GM19438 (cell line): ENCODE results near the gene SLC1A7.

ENCODE experiments used
- ATAC-seq: cut with Tn5 transposase; IDR thresholded peaks from one replicate; pipeline ENCODE4 v1.9.1; 2021; ENCODE audit warnings: low read depth; ENCODE audit not compliant: unreplicated experiment

SLC1A7 gene

DNA sequence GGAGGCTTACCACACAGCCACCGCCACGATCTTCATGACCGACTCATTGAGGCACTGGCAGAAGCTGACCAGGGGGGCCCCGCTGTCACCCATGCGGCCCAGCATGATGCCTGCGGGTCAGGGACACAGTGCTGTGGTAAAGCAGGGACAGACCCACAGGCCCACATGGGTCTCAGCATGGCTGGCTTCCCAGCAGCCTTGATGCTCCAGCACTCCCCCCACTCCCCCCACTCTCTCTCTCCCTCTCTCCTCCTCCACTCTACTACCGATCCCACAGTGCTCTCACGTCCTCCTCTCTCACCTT lies 49.0 kb downstream of the SLC1A7 start:
- ATAC-seq = no peak

DNA sequence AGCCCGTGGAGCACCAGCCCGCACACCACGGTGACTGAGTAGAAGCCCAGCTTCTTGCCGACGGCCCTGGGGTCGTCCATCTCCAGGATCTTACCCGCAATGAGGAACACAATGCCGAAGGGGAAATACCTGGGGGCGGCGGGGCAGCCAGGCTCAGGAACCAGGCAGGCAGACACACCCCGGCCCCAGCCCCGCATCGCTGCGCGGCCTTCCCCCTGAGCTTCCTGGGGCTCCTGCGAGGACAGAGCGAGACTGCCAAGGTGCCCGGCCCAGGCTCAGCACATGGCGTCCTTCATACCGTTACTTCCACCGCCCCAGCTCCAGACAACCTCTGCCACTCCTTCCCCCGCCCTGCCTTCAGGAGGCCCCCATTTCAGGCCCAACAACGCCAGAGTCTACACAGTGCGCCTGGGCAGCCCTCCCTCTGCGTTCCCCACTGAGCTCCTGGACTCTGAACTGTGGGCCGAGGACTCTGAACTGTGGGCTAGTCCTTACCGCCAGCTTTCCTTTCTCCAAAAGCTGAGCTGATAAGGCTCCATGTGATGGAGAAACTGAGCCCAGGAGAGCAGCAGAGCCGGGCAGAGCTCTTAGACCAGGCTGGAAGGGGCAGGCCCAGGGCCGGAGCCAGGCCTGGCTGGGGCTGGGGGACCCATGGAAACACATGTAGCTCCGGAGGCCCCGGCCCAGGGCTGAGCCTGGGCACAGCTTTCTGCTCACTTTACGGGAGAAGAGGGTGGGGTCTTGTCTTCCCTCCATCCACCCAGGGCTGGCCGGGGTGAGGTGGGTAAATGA lies 49.6 kb downstream of the SLC1A7 start:
- ATAC-seq = no peak

DNA sequence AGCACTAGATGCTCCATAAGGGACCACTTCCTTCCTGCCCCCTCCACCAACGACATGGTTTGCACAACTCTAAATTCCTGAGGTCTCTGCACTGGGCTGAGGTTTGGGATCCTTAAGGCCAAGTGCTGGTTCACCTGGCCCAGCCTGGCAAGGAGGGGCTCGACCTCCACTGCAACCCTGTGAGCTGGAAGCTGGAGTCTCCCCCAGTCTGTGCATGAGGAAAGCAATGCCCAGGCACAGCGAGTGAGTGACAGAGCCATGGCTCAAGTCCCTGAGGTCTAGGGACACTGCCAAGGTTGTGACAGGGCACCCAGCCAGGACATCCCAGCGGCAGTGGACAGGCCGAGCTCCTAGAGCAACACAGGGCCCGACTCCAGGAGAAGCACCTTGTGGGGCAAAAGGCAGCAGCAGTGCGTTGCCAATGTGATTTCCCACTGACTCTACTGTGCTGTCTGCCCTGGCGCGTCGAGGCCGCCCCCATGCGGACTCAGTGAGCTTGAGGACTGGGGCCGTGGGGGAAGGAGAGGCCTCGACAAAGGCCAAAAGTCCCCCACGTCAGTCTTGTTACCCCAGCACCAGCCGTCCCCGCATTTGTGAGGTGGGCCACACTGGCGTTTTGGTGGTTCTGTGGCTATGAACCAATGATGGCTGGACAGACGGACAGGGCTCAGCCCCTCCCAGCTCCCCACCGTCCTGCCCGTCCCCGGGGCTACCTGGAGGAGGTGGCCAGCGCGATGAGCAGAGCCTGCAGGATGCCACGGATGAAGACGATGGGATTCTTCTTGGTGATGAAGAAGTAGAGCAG lies 50.4 kb downstream of the SLC1A7 start:
- ATAC-seq = no peak

DNA sequence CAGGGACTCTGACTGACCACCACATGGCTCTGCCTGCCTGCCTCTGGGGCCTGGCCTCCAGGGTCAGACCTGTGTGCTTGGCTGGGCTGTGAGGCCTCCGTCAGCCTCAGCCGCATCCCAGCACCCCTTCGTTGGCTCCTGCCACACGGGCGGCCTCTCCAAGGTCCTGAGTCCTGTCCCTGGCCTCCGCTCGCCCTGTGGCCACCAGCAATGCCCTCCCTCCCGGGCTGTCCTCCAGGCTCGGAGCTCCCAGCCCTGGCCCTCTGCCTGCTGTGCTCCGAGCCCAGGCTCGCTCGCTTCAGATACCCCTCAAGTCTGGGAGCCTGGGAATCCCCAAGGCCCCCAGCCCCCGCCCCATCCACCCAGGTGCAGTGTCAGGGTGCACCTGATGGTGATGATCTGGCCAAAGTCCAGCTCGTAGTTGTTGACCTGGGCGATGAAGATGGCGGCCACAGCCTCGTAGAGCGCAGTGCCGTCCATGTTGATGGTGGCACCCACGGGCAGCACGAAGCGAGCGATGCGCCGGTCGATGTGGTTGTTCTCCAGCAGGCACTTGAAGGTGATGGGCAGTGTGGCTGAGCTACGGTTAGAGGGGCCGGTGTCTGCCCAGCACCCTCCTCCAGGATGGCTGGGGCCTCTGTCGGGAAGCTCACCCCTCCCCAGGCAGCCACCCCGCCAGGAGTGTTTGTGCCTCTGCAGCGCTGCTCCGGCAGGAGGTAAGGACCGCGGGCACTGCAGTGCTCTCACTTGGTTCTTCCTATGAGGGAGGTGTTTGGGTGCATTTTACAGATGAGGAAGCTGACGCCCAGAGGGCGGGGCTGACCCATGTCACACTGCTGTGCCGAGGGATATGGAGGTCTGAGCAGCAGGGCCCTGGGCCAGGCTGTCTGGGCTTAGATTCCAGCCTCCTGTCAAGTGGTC lies 52.0 kb downstream of the SLC1A7 start:
- no peak for ATAC-seq

DNA sequence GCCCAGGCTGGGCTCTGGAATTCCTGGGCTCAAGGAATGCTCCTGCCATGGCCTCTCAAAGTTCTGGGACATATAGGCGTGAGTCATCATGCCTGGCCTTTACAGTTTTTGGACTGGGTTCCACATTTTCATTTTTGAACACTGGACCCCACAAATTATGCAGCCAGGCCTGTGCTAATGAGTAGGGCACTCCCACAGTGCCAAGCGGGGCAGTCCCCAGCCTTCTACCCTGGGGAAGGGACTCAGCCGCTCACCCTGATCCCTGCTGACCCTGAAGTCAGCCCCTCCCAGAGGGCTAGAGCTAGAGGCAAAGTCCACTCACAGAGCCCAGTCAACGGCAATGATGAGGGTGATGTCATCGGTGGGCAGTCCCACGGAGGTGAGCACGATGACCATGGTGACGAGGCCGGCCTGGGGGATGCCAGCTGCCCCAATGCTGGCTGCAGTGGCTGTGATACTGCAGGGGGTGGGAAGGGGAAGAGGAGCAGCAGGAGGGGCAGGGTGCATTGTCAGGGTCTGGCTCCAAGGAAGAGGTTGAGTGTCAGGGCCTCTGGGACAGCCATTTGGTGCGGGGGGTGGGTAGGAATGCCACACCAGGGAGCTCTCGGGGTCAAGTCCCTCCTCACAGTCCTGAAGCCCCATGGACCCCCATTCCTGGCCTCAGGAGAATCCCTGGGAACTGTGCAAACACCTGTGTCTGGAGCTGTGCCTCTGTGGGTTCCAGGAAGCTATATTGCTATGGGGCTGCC lies 52.8 kb downstream of the SLC1A7 start:
- no peak for ATAC-seq

DNA sequence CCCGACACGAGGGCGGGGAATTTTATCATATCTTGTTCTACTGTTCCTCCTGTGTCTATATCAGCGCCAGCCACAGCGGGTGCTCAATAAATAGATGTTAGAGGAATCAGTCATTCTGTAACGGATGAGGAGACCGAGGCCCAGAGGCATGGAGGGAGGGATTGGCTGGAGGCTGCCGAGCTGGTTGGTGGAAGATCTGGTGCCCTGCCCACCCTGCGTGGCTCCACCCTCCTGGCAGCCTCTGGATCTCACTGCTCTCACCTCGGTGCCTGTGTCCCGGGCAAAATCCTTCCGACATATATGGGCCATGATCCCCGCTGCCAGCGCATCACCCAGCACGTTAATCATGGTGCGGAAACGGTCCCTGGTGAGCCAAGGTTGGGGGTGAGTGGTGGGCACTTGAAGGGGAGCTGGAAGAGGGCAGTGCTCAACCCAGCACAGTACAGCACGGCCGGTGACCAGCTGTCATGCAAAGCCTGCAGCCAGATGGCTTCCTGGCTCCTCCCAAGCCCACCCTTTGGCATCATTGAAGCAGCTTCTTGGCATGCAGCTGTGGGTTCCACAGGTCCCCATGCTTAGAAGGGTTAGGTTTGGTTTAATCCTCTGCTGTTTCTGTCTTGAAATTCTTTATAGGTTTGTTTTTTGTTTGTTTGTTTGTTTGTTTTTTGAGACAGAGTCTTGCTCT lies 53.7 kb downstream of the SLC1A7 start:
- no peak for ATAC-seq

DNA sequence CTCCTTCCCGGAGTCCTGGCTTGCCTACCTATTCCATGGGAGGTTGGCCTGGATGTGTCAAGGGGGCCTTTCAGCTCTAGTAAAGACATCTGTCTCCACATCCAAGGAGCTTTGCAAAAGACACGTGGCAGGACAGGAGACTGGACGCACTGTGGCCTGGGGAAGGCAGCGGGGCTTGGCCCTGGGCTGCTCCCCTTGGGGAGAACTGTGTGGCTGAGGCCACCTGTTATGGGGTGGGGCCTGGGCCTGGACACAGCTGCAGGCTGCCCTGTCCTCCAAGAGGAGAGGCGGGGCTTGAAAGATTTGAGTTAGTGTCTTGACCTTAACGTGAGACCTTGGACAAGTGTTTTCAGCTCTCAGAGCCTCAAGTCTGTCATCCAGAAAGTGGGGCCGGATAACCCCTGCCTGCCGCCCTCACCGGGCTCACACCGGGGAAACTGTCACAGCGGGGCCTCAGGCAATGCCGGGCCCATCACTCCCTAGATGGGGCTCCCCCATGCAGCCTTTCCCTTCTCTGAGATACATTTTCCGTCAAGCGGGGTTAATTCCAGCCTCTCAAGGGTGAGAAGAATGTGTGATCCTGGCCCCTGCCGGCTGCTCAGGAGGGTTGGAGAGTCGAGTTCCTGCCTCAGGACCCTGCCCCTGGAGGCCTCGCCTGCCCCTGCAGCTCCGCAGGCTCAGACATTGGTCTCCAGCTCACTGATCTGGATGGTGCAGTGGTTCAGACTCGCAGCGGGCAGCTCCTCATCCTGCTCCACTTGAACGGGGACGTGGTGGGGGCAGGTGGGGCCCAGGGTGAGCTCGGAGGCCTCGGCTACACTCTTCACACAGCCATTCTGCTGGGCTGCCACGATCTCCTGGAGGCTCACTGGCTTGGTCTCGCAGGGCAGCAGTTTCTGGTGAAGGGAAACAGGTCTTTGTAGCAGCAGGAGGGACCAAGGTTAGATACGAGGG lies 54.8 kb downstream of the SLC1A7 start:
- ATAC-seq = no peak

DNA sequence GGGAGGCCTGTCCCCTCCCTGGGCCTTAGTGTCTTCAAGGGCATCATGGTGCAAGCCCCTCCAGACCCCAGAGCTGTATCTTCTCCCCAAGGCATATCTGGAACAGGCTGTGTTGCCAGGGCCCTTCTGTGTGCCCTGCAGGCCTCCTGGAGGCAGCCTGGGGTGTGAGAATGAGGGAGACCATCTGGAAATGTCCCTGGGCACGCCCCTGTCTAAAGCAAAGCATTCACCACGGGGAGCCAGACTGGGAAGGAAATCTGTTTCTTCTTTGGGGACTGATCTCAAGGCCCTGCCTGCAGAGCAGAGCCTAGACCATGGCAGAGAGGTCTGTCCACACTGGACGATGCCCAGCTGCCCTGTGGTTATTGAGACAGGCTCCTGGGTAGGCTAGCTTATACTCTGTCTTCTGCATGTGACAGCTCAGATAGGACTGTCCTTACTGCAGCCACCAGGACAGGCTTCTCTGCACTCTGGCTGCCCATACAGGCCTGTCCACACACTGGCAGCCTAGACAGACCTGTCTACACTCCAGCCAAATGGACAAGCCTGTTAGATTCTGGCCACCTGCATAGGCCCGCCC lies 55.9 kb downstream of the SLC1A7 start:
- no peak for ATAC-seq

DNA sequence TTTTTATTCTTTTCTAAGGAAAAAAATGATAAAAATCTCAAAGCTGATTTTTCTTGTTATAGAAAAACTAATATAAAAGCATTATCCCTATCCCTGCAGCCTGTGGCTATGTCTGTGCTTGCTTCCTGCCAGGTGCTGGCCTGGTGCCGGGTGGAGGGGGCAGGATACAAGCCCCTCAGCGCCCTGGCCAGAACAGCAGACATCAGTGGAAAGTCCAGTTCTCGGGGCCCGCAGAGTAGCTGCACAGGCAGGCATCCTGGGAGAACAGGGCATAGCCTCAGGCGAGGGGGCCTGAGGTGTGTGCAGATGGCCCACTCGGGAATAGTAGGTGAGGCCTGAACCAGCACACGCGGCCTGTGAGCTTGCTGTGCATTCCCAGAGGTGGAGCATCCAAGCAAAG lies 57.0 kb downstream of the SLC1A7 start:
- ATAC-seq = no peak

DNA sequence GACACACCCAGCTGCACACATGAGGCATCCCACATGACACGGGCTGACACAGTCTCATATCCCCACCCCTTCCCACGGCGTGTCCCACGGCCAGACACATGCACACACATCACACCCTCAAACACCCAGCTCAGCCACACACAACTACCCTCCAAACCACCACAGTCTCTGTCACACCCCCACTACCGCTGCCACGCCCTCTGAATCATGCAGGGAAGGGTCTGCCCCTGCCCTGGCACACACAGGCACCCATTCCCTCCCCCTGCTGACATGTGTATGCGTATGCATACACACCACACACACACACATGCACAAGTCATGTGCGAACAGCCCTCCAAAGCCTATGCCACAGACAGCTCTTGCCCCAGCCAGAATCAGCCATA lies 57.9 kb downstream of the SLC1A7 start:
- no peak for ATAC-seq

DNA sequence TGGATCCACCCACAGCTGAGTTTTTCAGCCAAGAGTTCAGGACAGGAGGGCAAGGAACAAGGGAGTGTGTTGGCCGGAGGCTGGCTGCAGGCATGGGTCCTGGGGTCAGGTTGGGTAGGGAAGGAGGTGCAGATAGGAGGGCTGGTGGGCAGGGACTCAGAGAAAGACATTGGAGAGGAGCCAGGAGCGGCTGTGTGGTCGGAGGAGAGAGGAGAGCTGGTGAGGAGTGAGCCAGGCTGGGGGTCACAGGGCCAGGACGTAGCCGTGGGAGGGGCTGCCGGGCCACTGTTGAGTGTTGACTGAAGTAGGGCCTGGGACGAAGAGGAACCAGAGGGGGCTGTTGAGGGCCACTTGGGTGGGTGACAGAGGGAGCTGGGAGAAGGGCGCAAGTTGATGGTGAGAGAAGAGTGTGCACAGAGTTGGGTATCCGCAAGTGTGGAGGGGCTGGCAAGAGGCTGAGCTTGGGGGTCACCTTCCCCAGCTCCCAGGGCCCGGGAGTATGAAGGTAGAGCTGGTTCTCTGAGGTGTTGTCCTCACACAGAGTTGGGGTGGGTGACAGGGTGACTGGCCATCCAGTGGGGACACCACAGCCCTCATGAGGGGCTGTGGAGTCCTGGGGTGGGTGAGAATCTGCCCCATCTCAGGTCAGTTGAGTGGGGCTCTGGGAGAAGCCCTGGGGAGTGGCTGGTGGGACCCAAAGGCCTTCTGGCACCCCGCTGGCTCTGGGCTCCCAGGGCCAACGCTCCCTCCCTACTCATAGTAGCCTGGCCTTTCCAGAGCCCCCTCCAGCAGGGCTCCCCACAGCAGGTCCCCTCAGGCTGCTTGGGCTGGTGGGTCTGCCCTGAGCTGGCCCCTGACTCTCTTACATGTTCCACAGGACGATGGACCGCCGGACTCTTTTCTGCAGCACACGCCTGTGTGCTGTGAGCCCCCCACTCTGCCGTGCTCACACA lies 58.5 kb downstream of the SLC1A7 start:
- no peak for ATAC-seq

DNA sequence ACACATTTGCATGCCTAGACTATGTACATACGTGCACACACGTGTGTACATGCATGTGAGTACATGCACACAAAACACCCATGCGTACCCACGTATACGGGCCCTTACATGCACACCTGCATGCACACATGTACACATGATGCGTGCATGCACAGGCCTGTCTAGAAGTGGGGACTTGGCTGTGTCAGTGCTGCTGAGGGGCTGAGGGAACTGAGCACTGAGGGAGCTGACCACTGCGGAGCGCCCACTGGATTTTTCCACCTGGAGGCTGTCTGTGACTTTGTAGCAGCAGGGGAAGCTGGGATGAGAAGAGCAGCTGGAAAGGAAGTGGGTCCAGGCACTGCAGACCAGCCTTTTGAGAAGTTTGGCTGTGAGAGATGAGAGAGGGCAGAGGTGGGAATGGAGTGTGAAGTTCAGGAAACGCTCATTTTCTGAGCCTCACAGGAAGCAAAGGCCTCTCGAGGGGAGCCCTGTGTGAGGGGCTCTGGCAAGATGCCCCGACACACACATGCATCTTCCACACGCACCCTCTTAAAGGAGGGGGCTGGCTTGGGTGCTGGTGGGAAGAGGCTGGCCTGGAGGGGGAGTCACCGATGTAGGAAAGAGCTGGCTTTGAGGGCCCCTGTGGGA lies 59.5 kb downstream of the SLC1A7 start:
- ATAC-seq = no peak

DNA sequence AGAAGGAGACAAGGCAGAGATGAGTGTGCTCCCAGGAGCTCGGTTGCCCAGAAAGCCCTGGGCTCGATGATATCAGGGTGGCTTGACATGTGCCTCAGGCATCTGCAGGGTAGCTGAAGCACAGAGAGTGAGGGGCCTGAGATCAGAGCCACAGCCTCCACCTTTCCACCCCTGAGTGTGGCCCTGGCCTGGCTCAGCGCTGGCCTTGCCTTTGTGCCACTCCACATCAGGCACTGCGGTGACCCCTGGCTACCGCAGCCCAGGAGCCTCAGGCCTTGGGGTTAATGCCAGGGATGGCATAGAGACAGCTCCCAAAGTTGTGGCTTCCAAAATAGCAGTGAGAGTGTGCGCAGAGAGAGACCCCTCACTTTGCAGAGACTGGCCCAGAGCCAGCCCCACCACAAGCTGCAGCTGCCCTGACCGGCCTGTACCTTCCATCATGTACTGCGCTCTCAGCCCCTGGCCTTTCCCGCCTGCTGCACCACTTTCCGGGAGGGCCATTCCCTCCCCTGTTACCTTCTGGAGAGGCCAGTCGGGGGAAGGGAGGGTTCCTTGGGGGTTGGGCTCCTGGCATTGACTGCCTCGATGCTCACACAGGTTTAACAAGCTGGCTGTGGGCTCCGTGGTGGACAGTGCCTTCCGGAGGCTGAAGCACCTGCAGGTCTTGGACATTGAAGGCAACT lies 60.9 kb downstream of the SLC1A7 start:
- no peak for ATAC-seq

DNA sequence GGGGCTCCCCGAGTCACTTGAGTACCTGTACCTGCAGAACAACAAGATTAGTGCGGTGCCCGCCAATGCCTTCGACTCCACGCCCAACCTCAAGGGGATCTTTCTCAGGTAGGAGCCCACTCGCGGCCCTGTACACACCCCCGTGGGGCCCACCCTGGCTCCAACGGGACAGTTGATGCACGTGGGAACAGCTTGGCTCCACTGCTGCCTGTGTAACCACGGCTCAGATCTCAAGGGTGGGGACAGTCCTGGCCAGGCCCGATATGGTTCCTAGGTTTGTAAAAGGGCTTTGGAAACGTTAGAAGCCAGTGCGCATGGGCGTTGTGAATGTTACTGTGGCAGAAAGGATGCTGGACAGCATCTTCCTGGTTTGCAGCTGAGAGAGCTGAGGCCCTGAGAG lies 61.7 kb downstream of the SLC1A7 start:
- no peak for ATAC-seq

DNA sequence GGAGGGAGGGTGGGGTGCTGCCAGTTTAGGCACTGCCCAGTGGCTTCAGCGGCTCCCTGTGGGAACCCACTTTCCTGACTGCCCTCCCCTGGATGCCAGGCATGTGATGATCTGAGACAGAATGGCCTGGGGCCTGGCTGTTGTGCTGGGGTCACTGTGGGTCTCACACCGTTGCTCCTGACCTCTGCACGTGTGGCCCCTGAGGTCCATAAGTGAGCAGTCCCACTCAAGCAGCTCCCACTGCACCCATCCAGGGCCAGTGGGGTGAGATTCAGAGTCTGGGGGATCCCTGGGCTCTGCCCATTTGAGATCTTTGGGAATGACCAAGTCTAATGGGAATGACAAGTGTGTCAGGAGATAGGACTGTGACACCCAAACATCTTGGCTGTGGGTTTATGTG lies 62.4 kb downstream of the SLC1A7 start:
- no peak for ATAC-seq

DNA sequence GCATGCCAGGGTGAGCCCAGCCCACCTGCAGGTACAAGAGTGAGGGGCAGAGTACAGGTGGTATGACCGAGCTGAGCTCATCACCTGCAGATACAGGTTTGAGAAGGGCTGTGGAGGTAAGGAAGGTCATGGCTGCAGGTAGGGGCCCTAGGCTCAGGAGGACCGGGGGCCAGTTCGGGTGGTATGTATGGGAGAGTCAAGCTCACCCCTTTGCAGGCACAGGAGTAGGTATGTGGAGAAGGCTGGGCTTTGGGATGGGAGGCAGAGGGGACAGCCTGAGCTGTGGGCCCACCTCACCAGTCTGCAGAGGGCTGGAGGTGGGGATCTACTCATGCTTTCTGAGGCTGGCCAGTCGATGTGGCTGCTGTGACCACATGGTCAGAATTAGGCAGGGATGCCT lies 63.2 kb downstream of the SLC1A7 start:
- ATAC-seq = no peak
